Muscle of back (tissue), 11 donors: ENCODE data around the gene METTL15. TPM values are rescaled to one million over a fixed set of nuclear protein-coding genes. Genes with fewer than 3 reads are reported as not detected.
"Not testable (repeated sequence)": the region's sequence is repeated elsewhere in the genome, so short reads cannot be mapped to it uniquely, and the experiment has no call there.

Experiments
- DNase-seq, 3 donors: peaks; one replicate each; pipeline versions ENCODE4 v3.0.0 to v3.0.0-alpha.2; 2013
- polyA plus RNA-seq, 10 donors: library from polyadenylated mRNA; unstranded; fragments of 120-200 nt; gene quantifications; one replicate each; pipeline ENCODE4 v1.2.1, GENCODE V29; 2013; ENCODE audit not compliant: insufficient read length in 10 of 10

METTL15 gene
- polyA plus RNA-seq, 10 donors, result 8.2 to 16.7 (median 11.6) TPM

DNA sequence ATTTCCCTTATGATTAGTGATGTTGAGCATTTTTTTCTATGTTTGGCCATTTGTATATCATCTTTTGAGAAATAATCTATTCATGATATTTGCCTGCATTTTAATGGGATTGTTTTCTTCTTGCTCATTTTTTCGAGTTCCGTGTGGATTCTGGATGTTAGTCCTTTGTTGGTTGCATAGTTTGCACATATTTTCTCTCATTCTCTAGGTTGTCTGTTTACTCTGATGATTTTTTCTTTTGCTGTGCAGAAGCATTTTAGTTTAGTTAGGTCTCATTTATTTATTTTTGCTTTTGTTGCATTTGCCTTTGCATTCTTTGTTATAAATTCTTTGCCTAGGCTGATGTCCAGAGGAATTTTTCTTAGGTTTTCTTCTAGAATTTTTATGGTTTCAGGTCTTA lies 87.3 kb downstream of the METTL15 start:
- no peak for DNase-seq

GRCh38 chr11:28209906-28210305 lies 101.7 kb downstream of the METTL15 start:
- no peak for DNase-seq

- DNase-seq, result not testable (repeated sequence)
Observed at GRCh38 chr11:28222063-28222462, 113.9 kb downstream of the METTL15 start.

DNA sequence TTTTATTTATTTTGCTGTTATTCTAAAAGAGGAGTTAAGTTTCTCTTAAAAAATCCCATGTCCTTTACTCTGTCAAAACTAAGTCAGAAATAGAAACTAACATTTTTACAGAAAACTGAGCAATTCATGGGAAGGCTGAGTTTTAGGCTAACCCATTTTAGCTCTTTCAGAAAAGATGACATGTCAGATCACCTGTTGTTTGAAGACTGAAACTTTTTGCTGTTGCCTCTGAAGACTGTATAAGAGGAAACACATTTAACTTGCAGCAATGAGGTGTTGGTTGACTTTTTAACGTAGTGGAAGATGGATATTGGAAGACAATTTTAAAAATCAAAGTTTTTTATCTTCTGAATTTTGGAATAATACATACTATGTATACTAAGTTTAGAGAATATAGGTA lies 115.4 kb downstream of the METTL15 start:
- no peak for DNase-seq

GRCh38 chr11:28223994-28224393 lies 115.8 kb downstream of the METTL15 start:
- no peak for DNase-seq

GRCh38 chr11:28227460-28227859 lies 119.3 kb downstream of the METTL15 start:
- DNase-seq, result no peak

DNA sequence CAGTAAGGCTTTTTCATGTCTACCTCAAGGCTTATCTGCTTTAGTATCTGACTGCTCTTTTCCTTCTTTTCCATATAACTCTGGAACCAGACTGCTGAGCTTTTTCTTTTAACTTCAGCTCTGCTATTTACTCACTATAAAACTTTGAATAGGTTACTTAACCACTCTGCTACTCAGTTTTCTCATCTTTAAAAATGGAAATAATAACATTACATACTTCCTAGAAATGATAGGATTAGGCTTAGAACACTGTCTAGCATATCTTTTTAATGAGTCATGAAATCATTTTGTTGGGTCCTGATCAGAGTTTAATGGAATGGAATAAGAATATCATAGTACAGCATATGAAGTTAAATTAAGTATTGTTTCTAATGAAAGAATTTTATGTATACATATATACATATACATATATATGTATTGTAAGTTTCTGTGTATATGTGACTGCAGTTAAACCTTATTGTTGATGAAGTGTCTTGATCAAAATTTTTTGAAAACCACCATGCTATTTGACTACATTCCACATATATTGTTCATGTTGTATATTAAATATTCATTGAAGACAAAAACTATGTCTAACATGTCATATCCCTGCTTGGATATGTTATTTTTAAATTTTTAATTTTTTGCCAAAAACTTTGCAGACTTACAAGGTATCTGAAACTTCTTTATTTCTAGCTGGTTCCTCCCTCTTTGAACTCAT lies 120.2 kb downstream of the METTL15 start:
- peak in 1 of 3 donors; percentile 27 for DNase-seq

DNA sequence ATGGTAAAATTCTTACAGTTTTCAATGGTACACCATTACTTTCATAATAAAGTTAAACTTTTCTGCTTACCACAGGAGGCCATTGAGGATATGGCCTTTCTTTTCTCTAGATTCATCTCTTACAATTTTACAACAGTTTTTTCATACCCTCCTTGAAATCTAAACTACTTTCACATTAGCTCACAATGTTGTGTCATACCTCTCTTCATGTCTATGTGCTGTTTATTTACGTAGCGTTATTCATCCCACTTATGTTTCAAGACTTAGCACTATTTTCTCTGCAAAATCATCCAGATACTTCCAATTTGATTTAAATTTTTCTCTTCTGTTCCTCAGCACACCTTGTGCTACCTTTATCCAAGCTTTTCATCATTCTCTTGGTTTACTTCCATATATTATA lies 123.3 kb downstream of the METTL15 start:
- DNase-seq, result no peak

- no peak for DNase-seq
Observed at GRCh38 chr11:28232649-28233048, 124.5 kb downstream of the METTL15 start.

DNA sequence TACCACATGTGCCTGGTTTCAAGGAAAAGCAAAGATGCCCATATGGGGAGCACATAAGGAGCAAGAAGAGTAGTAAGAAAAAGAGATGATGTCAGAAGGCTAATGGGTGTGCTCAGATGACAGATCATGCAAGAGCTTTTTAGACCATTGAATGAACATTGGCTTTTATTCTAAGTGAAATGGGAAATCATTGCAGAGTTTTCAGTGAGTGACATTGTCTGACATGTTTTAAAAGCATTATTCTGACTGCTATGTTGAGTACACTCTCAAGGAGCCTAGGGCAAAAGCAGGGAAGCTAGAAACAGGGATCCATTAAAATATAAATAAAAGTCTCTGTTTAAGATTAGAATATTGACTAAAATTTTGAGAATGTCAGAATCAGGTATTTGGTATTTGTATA lies 133.6 kb downstream of the METTL15 start:
- DNase-seq, result peak in 1 of 3 donors; percentile 18

DNA sequence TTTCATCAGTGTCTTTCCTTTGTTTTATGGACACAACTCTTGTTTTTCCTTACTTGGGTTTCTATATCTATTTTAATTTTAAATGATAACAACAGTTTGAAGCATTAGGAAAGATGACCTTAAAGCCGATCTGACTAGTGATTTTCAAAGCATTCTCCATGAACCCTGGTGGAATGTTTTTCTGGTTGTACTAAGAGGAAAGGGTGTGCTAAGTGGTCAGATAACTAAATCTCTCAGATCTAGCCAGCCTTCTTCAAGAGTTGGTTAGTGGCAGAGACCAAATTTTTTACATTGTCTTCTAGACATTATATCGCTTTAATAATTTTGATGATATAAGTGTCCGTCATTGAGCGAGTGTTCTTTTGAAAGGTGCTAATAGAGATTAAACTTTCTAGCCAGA lies 134.4 kb downstream of the METTL15 start:
- peak in 1 of 3 donors; percentile 14 for DNase-seq

DNA sequence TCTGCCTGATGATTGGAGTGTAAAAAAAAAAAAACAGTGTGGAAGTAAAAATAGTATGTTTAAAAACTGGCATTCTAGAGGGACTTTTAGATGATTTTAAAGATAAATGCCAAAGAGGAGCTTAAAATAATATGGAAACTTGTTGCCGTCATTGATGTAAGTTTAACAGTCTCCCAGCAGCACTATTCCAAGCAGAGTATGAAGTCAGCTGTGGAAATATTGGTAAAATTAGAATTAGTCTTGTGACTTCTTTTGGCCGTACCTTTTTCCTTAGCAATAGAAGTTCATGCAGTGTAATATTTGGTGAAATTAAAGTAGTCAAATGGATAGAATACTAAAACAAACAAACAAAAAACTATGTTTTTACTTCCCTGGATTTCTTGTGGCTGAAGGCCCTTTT lies 134.9 kb downstream of the METTL15 start:
- DNase-seq, result peak; percentile 69 to 85 (median 72)

- DNase-seq, result peak; percentile 26 to 73 (median 71)
Observed at GRCh38 chr11:28243581-28243980, 135.4 kb downstream of the METTL15 start.

DNA sequence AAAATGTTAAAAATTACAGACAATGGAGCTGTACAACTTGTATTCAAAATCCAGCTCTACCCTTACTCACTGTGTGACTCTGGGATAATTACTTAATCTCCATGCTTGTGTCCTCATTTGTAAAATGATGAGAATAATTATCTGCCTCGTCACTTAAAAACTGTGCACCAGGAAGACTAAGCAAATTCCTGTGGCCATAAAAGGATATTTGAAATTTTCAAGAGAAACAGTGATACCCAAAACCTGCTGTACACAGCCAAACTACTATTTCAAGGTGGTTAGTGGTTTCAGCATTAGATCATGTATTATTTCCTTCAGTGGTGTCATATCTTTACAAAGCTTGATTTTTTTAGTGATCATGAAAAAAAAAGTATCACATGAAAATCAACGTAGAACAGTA lies 136.9 kb downstream of the METTL15 start:
- peak in 1 of 3 donors; percentile 38 for DNase-seq

DNA sequence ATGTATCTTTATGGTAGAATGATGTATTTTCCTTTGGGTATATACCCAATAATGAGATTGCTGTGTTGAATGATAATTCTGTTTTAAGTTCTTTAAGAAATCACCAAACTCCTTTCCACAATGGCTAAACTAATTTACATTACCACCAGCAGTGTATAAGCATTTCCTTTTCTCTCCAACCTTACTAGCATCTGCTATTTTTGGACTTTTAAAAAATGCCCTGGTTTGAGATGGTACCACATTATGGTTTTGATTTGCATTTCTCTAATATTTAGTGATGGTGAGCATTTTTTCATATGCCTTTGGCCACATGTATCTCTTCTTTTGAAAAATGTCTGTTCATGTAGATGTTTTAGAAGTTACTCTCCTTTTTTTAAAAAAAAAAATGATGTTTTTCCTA lies 142.0 kb downstream of the METTL15 start:
- DNase-seq, result no peak

- DNase-seq, result no peak
Observed at GRCh38 chr11:28251257-28251656, 143.1 kb downstream of the METTL15 start.

- no peak for DNase-seq
Observed at GRCh38 chr11:28257761-28258160, 149.6 kb downstream of the METTL15 start.

- DNase-seq, result no peak
Observed at GRCh38 chr11:28259177-28259843, 151.1 kb downstream of the METTL15 start.

GRCh38 chr11:28268925-28269324 lies 160.7 kb downstream of the METTL15 start:
- DNase-seq, result no peak

- DNase-seq, result peak in 2 of 3 donors; percentile 3 to 5
Observed at GRCh38 chr11:28269586-28269985, 161.4 kb downstream of the METTL15 start.

DNA sequence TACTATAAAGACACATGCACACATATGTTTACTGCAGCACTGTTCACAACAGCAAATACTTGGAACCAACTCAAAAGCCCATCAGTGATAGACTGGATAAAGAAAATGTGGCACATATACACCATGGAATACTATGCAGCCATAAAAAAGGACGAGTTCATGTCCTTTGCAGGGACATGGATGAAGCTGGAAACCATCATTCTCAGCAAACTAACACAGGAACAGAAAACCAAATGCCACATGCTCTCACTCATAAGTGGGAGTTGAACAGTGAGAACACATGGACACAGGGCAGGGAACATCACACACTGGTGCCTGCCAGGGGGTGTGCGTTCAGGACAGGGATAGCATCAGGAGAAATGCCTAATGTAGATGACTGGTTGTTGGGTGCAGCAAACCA lies 164.1 kb downstream of the METTL15 start:
- not testable (repeated sequence) for DNase-seq

DNA sequence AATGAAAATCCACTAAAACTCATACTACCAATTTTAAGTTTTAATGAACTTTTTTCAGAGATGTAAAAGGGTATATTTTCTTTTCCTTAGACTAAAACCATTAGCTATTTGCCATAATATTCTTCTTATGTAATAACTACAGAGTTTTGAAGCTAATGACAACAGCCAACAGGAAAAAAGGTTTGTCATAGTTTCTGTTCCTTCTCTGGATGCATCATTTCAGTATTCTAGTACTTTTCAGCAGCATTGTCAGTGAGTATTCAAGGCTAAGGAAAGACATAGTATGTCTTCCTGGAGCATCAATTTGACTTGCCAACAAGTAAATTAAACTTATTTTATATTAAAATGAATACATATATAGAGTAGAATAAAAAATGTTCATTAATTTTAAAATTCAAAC lies 166.0 kb downstream of the METTL15 start:
- no peak for DNase-seq

DNA sequence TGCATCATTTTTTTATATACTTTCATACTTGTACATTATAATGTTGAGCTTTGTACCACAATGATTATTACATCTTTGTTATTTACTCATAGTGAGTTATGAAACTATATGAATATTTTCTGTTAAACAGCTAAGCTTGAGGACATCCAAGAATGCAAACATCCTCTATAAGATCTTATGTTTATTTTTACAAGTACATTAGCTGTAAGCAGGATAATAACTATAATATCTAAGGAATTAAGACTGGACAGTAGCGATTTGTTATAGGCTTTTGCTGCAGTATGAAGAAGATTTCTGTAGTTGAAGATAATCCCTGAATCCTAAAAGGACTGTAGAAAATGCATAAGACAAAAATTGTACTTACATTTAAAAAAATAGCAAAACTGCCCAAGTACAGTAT lies 176.0 kb downstream of the METTL15 start:
- DNase-seq, result no peak

DNA sequence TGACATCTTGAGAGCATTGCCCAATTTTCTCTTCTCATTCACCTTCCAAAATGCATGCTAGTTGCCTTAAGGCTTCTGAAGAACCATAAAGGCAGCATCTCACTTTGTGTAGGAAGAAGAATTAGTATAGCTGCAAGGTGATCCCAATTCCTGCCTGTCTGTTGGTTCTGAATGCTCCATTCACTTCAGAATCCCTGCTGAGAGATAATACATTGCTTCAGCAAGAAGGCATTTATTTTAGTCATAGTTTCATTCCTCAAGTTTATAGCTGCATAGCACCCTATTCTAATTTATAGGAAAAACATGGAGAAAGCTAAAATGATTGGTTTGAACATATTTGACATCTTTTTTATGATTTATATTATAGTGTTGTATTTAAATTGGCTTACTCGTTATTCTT lies 181.3 kb downstream of the METTL15 start:
- DNase-seq, result no peak
